ENCODE data around the gene RAPGEF1. TPM values are rescaled to one million over a fixed set of nuclear protein-coding genes. Genes with fewer than 3 reads are reported as not detected.

RAPGEF1 gene
- total and polyA plus RNA-seq, 2 experiments from 2014 or later = 9.9 to 82.8 TPM

- ATAC-seq = peak; percentile 99
- no peaks in the 10 kb centered on the region for H3F3A ChIP-seq (replicated peaks; ENCODE audit: low read depth)
- peaks cover 5% of the 10 kb centered on the region for H3K27me3 Mint-ChIP-seq (ENCODE audit: insufficient read depth, low read depth, poor library complexity)
- no peaks in the 10 kb centered on the region for H3K36me3 ChIP-seq (ENCODE audit: insufficient read depth)
- peak; percentile 91 for DNase-seq (ENCODE audit: low spot score)
- H3K4me2 ChIP-seq = peak overlapping the region; percentile 69
- no peaks in the 10 kb centered on the region for H3K9me3 Mint-ChIP-seq
- TF ChIP-seq, protein P1, sequence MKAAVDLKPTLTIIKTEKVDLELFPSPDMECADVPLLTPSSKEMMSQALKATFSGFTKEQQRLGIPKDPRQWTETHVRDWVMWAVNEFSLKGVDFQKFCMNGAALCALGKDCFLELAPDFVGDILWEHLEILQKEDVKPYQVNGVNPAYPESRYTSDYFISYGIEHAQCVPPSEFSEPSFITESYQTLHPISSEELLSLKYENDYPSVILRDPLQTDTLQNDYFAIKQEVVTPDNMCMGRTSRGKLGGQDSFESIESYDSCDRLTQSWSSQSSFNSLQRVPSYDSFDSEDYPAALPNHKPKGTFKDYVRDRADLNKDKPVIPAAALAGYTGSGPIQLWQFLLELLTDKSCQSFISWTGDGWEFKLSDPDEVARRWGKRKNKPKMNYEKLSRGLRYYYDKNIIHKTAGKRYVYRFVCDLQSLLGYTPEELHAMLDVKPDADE (IDR thresholded peaks at IDR 0.05) = no peak
- TF ChIP-seq ZNF114 (CRISPR knock-in tag; IDR thresholded peaks at IDR 0.05) (no peak), CTCF (conservative IDR thresholded peaks at IDR 0.05; ENCODE audit: low read depth in 2 of 2) (peak; percentile 69 to 90), NANOG (IDR thresholded peaks at IDR 0.05; ENCODE audit: borderline replicate concordance) (no peak), CREB1 (CRISPR knock-in tag; IDR thresholded peaks at IDR 0.05; ENCODE audit: low read depth) (no peak)
- H3K4me3 Mint-ChIP-seq = peak overlapping the region; percentile 50; the same call in 2 of the 3 replicates
- no peak overlapping the region for H3K27ac ChIP-seq (ENCODE audit: low read depth)
- H3K79me2 ChIP-seq (replicated peaks; ENCODE audit: insufficient read depth) = no peaks in the 10 kb centered on the region
- H3K4me3 ChIP-seq = peak overlapping the region; percentile 40; the same call in 1 of the 2 replicates
- peak overlapping the region; percentile 98 for H2AFZ ChIP-seq
- H3K4me1 Mint-ChIP-seq = no peaks in the 10 kb centered on the region
- no peaks in the 10 kb centered on the region for H3K4me1 ChIP-seq (ENCODE audit: insufficient read depth)
- no peaks in the 10 kb centered on the region for H3K27me3 ChIP-seq (ENCODE audit: insufficient read depth)
- H3K27ac Mint-ChIP-seq = no peak overlapping the region
- H4K20me1 ChIP-seq (replicated peaks; ENCODE audit: insufficient read depth) = no peaks in the 10 kb centered on the region; the same call in 1 of the 2 replicates
- no peaks in the 10 kb centered on the region for H3K9me2 ChIP-seq (ENCODE audit: insufficient read depth)
- H3K36me3 Mint-ChIP-seq (ENCODE audit: low read depth) = no peaks in the 10 kb centered on the region
Observed at GRCh38 chr9:131762356-131762932, 22.6 kb upstream of the RAPGEF1 start.

- Histone ChIP-seq H4K20me1 (replicated peaks; ENCODE audit: insufficient read depth) (no peaks in the 10 kb centered on the region; the same call in 1 of the 2 replicates), H3K36me3 (ENCODE audit: insufficient read depth) (no peaks in the 10 kb centered on the region), H3K27ac (ENCODE audit: low read depth) (no peak overlapping the region), H3F3A (replicated peaks; ENCODE audit: low read depth) (no peaks in the 10 kb centered on the region), H3K4me2 (no peak overlapping the region), H3K9me2 (ENCODE audit: insufficient read depth) (no peaks in the 10 kb centered on the region), H2AFZ (no peak overlapping the region), H3K27me3 (ENCODE audit: insufficient read depth) (no peaks in the 10 kb centered on the region), H3K4me1 (ENCODE audit: insufficient read depth) (peaks cover 4% of the 10 kb centered on the region; the same call in 1 of the 2 replicates), H3K79me2 (replicated peaks; ENCODE audit: insufficient read depth) (no peaks in the 10 kb centered on the region), H3K4me3 (no peak overlapping the region)
- Mint-ChIP-seq H3K4me3 (no peak overlapping the region), H3K27ac (no peak overlapping the region; the same call in 1 of the 2 replicates), H3K4me1 (peaks cover 10% of the 10 kb centered on the region; the same call in 2 of the 3 replicates), H3K36me3 (ENCODE audit: low read depth) (no peaks in the 10 kb centered on the region), H3K27me3 (ENCODE audit: insufficient read depth, low read depth, poor library complexity) (peaks cover 9% of the 10 kb centered on the region), H3K9me3 (no peaks in the 10 kb centered on the region)
- no peak for DNase-seq (ENCODE audit: low spot score)
- TF ChIP-seq REST (IDR thresholded peaks at IDR 0.05; ENCODE audit: unreplicated experiment) (no peak), STAT1 (IDR thresholded peaks at IDR 0.05; ENCODE audit: unreplicated experiment) (no peak), EZH2phosphoT487 (IDR thresholded peaks at IDR 0.05; ENCODE audit: unreplicated experiment) (no peak), NANOG (IDR thresholded peaks at IDR 0.05; ENCODE audit: borderline replicate concordance) (no peak), POLR2AphosphoS5 (IDR thresholded peaks at IDR 0.05; ENCODE audit: low read depth) (no peak), ZNF114 (CRISPR knock-in tag; IDR thresholded peaks at IDR 0.05) (no peak), CREB1 (CRISPR knock-in tag; IDR thresholded peaks at IDR 0.05; ENCODE audit: low read depth) (no peak), CTCF (conservative IDR thresholded peaks at IDR 0.05; ENCODE audit: low read depth in 2 of 2) (no peak), JUNB (IDR thresholded peaks at IDR 0.05; ENCODE audit: unreplicated experiment) (no peak)
- TF ChIP-seq, protein P1 (IDR thresholded peaks at IDR 0.05) = no peak
- no peak for ATAC-seq
Observed at GRCh38 chr9:131759017-131759647, 19.3 kb upstream of the RAPGEF1 start.
